Central memory CD4-positive, alpha-beta T cell (primary cell): ENCODE measurements around the gene SLC25A45.

Experiments used
- DNase-seq: peaks from one replicate; pipeline ENCODE4 v3.0.0; 2022

SLC25A45 gene

GRCh38 chr11:65402790-65403189 is 20.3 kb upstream of the SLC25A45 start:
- no peak for DNase-seq

DNA sequence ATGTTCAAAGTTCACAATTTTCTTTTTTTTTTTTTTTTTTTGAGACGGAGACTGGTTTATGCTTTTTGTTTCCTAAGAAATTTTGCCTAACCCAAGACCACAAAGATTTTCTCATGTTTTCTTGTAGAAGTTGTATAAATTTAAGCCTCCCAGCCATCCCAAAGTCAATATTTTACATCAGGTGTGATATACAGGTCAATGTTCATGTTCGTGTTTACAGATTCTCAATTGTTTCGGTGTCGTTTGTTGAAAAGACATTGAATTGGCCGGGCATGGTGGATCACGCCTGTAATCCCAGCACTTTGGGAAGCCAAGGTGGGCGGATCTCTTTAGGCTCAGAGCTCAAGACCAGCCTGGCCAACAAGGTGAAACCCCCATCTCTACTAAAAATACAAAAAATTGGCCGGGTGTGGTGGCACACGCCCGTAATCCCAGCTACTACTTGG is 19.4 kb upstream of the SLC25A45 start:
- no peak for DNase-seq

DNA sequence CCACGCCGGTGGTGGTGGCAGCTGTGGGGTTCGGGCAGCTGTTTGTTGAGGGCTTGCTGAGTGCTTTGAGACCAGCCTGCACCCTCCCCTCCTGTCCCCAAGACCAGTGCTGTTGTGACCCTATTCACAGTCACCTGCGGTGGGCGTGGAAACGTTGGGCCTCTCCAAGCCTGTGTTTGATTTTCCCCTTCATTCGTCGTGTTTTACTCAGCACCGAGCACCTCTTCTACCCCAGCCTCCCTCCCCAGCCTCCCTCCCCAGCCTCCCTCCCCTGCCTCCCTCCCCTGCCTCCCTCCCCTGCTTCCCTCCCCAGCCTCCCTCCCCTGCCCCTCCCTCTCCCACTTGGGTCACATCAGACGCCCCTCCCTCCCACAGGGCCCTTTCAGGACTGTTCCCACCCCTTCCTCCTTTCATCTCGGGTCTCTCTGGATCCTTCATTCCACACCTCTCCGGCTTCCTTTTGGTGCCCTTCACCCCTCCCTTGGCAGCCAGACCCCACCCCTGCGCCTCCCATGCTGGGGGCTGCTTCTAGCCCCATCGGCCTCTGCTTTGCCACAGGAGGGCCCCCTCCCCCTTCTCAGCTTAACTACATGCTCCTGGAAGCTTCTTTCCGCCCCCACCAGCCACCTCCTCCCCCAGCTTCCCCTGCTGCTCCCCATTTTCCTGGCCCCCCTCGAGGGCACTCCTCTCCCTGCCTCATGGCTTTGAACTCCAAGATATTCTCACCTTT is 18.8 kb upstream of the SLC25A45 start:
- no peak for DNase-seq

GRCh38 chr11:65400307-65401072 is 18.0 kb upstream of the SLC25A45 start:
- no peak for DNase-seq

GRCh38 chr11:65399845-65400244 is 17.4 kb upstream of the SLC25A45 start:
- DNase-seq: no peak

DNA sequence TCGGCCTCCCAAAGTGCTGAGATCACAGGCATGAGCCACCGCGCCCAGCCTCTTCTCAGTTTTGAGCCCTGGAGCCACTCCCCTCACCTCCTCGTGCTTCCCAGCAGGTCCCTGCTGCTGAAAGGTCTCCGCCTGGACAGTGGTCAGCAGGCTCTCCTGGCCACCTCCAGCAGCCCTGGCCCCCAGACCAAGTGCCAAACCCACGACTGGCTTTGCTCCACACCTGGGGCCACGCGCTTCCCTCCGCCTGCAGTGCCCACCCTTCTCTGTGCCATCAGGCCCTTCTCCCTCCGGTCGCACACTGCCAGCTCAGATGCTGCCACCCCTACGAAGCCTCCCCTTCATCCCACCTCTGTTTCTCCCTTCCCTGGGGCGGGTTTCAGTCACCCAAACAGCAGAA is 16.8 kb upstream of the SLC25A45 start:
- no peak for DNase-seq

- DNase-seq: no peak
Observed at GRCh38 chr11:65398362-65398910, 16.0 kb upstream of the SLC25A45 start.

GRCh38 chr11:65396769-65397745 is 14.6 kb upstream of the SLC25A45 start:
- DNase-seq: no peak

GRCh38 chr11:65395961-65396530 is 13.6 kb upstream of the SLC25A45 start:
- no peak for DNase-seq

GRCh38 chr11:65394125-65394536 is 11.7 kb upstream of the SLC25A45 start:
- no peak for DNase-seq

- no peak for DNase-seq
Observed at GRCh38 chr11:65393513-65394079, 11.2 kb upstream of the SLC25A45 start.

DNA sequence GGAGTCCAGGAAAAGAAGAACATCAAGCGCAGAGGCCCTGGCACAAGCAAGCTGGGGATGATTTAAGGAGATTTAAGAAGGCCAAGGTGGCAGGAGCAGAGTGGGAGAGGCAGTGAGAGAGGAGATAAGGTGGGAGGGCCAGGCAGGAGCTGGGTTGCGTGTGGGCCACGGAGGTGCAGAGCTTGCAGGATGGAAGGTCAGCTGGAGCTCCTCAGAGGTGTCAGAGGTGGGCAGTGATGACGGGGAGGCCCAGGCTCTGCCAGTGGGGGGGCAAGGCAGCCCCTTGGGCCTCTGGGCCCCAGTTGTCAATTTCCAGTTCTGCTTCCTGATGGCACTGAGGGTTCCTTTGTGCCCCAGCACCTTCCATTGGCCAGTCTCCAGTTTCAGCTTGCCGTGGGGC is 10.5 kb upstream of the SLC25A45 start:
- DNase-seq: no peak

DNA sequence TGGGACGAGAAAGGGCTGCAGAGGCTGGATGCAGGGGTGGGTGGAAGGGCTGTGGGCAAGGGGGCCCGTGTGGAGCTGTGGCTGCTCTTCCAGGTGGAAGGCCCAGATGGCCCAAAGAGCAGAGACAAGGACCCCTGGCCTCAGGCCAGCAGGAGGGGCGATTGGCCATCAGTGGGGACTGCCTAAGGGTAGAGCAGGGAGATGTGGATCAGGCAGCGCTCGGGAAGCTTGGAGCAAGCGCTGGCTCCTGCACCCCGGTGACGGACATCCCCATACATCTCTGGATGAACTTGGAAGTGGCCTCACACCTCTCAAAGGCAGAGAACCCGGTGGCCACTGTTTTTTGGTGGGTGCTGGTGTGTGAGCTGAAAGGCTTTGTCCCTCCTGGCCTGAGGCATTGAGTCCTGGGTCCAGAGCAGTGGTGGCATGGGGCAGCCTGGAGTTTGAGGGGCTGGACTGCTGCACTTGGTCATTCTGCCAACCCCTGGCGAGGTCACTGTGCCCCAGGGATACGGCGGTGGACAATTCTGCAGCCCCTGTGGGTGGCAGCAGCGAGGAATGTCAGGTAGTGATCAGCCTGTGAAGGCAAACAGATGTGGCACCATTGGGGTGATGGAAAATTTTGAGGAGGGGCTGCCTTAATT is 9.9 kb upstream of the SLC25A45 start:
- DNase-seq: no peak

DNA sequence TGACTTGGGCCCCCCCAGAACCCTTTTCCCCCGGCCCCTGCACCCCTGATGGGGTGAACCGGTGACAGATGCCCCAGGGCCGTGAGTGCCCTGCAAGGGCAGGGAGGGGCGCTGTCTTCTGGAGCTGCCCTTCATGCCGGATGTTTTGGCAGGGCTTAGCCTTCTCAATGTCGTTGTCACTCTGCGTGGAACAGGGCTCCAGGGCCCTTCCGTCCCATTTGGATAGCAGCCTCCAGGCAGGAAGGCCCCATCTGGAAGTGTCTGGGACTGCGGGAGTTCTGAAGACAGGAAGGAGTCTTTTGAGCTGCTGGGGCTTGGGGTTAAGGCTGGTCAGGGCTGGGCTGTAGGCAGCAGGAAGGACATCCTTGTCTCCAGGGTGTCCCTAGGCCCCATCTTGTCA is 8.6 kb upstream of the SLC25A45 start:
- DNase-seq: no peak

- no peak for DNase-seq
Observed at GRCh38 chr11:65390099-65390941, 7.9 kb upstream of the SLC25A45 start.

DNA sequence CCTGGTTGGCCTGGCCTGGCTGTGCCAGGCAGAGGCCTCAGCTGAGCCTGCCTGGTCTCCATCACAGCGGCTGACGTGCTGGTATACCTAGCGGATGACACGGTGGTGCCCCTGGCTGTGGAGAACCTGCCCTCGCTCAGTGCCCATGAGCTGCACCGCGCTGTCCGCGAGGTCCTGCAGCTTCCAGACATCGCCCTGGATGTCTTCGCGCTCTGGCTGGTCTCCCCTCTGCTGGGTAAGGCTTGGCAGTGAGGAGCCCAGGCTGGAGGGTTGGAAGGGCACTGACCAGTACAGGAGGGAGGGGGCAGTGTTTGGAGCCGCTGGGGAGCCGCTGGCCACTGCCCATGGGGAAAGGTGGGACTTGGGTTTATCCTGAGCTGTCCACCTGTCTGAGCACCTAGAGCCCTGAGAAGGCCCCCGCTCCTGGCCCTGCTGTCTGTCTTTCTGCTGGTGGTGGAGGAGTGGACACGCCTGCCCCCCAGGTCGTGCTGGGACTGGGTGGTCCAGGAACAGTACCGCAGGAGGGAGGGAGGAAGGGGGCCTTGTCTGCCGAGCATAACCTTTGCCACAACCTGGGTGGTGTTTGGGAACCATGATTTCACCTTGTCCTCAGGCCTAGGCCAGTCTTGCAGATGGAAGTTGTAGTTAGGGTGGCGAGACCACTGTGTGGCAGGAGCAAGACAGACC is 7.0 kb upstream of the SLC25A45 start:
- DNase-seq: no peak

DNA sequence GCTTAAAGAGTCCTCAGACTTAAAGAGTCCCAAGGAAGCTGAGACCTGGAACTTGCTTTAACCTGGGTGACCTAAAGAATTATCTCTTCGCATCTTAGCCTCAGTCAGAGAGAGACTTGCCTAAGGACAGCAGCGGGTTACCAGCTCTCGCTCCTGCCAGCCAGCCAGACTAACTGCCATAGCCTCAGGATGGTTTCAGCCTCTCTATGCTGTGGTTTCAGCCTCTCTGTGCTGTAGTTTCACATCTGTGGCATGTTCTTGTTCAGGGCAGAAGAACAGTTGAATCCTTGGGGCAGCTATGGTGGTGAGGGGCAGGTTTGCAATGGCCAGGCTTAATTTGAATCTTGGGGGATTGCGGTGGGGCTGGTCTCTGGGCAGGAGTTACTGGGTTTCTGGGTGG is 6.3 kb upstream of the SLC25A45 start:
- DNase-seq: no peak

DNA sequence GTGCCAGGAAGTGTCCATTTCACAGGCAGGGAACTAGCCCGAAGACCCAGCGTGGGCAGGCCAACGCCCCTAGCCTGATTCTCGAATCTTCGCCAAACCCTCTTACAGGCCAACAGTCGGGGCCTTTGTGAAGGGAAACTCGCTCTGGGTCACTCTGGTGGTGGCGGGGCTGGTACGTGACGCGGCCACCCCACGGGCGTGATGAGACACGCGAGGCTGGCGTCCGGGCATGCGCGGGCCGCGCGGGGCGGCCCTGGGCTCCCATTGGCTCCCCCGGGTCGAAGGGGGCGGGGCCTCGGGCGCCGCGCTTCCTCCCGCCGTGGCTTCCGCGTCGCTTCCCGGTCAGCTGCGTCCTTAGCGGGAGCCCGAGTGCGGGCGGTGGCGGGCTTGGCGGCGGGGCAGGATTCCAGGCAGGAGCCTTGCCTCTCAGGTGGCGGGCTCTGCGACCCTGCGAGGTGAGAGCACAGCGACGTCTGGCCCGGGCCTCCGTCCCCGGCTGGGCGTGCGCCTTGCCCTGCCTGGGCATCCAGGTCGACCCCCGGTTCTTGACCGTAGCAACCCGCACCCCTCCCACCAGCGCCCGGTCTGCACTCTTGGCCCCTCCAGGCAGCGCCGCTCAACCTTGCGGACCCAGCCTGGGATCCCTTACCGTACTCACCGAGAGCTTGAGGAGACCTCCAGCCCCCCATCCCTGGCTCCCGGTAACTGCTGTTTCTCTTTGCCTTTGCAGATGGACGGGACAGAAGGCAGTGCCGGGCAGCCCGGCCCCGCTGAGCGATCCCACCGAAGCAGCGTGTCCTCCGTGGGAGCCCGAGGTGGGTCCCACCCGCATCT is 4.1 kb upstream of the SLC25A45 start, which contains the start of gene FRMD8:
Gene FRMD8 (plus strand): TSS at position 331 of the 834 bp plus-strand sequence. CDS start 400 bp downstream, at position 731.
- peak; percentile 88 for DNase-seq
